ENCODE results near the gene ALKBH8.
"Not testable (repeated sequence)": the region's sequence is repeated elsewhere in the genome, so short reads cannot be mapped to it uniquely, and the experiment has no call there.

The ALKBH8 gene

DNA sequence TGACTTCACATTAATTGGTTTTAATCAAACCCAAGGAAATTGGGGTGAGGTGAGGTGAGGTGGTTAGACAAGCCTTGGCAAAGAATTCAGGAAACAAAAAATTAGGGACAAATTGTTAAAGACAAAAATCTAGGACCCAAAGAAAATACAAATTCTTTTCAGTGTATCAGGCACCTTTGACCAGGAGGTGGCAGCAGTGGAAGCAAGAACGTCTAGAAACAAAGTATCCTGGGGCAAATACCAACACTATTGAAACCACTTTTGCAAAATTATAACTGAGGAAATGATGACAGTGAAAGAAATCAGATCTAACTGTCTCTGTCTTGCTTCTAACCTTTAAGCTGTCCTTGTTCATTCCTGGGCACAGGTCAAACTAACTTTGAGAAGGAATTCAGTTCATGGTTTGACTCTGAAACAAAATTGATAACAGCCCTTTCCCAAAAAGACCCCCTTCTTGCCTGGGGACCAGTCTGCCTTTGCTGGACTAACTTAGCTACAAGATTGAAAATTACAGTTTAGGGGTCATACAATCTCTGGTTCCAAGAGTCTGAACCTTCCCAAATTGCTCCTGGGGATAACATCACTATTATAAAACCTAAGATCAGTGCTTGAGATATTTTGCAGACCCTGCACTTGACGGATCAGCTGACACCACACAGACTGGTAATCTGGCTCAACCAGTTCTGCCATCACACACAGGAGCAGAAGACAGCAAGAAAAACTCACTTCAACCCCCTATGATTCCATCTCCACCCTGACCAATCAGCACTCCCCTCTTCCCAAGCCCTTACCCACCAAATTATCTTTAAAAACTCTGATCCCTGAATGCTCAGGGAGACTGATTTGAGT is 11.2 kb upstream of the ALKBH8 start:
- DNase-seq (ENCODE audit: low read depth in 2 of 2) = not testable (repeated sequence)

DNA sequence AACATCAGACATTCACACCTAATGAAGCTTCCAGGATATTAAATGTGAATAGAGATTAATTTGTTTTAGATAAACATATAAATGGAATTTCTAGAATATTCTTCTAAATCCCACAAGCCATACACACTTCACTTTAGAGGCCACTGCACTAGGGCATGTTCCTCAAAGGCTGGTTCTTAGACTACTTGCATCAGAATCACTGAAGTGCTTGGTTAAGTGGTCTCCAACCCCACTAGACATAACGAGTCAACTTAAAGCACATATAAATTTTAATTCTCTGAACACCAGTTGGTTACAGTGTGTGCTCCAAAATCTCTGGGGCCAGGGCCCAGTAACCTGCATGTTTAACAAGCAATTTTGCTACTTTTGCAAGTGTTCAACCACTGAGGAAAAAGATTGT is 7.9 kb upstream of the ALKBH8 start:
- no peak for DNase-seq (ENCODE audit: low read depth in 2 of 2)

DNA sequence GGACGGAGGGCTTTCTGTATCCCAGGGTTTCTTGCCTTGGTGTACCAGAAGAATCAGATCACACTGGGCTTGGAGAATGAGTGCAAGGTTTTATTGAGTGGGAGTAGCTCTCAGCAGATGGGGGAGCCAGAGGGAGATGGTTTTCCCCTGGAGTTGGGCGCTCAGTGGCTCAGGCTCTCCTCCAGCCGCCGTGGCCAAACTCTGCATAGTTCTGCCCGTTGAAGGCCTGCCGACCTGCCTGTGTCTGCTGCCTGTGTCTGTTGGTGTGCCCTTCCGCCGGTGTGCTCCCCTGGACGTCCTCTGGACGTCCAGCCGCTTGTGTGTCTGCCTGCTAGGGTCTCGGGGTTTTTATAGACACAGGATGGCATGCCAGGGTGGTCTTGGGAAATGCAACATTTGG is 4.5 kb upstream of the ALKBH8 start:
- no peak for DNase-seq (ENCODE audit: low read depth in 2 of 2)

DNA sequence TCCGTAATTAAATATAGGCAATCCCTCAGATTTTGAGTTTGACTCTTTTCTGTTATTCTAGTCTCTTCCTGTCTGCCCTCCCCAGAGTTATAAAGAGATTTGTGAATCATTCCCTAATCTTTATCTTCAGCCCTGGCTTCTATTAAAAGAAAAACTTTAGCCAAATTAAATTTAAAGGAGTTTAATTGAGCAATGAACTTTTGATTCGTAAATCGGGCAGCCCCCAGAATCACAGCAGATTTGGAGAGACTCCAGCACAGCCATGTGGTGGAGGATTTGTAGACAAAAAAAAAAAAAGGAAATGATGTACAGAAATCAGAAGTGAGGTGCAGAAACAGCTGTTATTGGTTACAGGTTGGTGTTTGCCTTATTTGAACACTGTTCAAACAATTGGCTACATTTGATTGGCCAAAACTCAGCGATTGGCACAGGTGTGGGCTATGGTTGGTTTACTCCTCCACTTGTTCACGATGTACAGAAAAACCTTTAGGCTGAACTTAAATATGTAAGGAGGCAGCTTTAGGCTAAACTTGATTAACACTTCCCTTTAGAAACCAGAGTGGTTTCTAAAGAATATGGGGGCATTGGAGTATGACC is 2.3 kb upstream of the ALKBH8 start:
- no peak for DNase-seq (ENCODE audit: low read depth in 2 of 2)

DNA sequence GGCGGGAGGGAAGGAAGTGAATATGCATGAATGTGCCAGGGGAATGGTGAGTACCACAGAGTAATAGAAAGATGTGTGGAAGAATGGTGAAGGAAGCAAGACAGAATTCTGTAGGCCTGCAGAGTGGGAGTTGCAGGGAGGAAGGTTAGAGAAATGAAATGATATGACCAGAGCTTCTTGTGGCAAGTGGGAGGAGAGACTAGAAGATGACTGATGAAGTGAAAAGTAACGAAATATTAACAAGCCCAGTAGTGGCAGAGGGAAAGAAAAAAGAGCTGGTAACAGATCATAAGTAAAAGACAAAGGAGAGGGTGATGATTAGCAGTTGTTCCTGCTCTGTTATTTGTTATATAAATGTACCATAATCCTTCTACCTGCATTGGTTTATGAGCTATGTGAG is 1.0 kb upstream of the ALKBH8 start:
- DNase-seq (ENCODE audit: low read depth in 2 of 2) = no peak

DNA sequence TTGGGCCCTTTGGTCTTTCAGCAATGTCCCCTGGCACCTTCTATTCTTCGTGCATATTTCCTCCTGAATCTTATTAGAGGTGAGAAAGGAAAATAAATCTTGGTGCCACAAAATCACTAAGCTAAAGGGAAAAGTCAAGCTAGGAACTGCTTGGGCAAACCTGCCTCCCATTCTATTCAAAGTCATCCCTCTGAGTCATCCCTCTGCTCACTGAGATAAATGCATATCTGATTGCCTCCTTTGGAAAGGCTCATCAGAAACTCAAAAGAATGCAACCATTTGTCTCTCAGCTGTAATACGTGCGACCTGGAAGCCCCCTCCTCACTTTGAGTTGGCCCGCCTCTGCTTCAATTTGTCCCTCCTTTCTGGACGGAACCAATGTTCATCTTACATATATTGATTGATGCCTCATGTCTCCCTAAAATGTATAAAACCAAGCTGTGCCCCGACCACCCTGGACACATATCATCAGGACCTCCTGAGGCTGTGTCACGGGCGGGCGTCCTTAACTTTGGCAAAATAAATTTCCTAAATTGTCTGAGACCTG is 493 bp upstream of the ALKBH8 start:
- not testable (repeated sequence) for DNase-seq (ENCODE audit: low read depth in 2 of 2)

DNA sequence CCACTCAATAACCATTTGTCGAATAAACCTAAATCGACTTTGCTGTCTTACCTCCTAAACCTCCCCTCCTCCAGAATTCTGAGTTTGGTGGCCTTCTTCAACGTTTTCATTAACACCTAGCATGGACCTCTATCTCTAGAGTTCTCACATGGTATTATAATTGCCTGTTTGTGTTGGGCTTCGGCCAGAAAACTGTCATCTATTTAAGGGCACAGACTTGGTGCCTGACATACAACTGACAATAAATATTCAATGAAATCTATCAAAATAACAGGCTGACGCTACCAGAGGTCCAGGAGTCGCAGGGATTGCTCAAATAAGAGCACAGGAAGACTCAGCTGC is 687 bp downstream of the ALKBH8 start:
- DNase-seq (ENCODE audit: low read depth in 2 of 2) = no peak

DNA sequence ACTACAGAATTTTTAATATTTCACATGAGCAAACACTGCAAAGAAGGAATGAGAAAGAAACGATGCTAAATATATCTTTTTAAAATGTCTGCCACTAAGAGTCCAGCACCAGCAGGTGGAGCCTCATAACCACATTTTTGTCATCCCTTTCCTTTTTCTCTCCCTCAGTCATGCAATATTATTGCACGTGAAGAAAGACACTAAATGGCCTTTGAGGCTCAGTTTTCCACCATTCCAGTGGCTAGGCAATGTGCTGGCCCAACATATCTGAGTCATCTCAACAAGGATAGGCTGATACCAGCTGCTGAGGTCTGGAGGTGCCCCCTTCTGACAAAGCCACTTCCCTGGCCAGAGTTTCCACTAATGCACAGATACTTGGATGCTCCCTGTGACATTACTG is 1.8 kb downstream of the ALKBH8 start:
- DNase-seq (ENCODE audit: low read depth in 2 of 2) = no peak

DNA sequence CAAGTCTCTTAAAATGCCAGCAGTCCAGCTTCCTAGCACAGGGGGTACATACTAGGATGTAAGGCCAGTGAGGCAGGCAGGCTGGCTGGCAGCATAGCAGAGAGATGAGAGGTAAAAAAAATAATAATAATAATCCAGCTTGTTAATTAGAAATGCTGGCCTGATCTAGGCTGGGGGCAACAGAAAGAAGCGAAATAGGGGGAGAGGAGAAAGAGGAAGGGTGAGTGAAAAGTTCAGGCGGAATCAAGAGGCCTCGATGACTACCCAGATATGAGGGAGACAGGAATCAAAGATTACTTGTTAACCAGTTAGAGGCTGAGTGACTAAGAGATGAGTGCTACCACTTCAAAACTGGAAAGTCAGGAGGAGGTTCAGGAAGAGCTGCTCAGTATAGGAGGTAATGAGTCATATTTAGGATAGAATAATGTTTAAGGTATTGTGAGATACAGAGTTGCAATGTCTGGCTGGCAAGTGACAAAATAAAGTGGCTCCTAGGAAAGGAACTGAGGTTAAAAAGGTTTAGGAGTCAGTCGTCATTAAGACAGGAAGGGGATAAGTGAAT is 2.8 kb downstream of the ALKBH8 start:
- no peak for DNase-seq (ENCODE audit: low read depth in 2 of 2)

DNA sequence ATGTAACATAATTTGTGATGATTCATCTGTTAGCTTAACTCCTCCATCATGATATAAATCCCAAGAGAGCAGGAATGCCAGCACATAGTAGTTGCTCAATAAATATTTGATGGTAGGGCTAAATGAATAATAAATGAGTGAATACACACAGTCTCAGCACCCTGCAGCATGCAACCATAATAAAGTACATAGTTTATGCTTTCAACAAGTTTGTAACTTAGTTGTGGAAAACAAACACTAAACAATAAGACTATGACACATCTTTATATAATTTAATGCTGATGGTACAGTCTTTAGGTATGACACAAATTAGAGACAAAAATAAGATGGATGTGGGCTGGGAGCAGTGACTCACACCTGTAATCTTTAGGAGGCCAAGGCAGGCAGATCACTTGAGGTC is 3.8 kb downstream of the ALKBH8 start:
- DNase-seq (ENCODE audit: low read depth in 2 of 2) = no peak

DNA sequence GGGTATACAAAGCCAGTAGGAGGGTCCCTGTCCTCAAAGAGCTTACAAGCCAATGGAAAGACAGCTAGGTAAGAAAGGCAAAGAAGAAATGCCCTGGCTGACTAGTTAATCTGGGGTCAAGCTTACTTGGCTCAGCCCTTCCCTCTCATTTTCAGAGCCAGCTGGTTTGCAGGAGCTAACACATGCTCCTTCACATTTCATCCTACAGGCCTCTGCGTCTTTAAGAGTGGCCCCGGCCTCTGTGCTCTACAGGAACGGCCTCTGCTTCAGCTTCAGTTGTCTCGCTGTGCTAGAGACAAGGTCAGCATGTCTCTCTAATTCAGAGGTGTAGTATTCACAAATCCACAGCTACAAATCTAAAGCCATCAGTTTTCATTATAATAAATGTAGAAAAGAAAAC is 15.2 kb downstream of the ALKBH8 start:
- DNase-seq (ENCODE audit: low read depth in 2 of 2) = no peak

DNA sequence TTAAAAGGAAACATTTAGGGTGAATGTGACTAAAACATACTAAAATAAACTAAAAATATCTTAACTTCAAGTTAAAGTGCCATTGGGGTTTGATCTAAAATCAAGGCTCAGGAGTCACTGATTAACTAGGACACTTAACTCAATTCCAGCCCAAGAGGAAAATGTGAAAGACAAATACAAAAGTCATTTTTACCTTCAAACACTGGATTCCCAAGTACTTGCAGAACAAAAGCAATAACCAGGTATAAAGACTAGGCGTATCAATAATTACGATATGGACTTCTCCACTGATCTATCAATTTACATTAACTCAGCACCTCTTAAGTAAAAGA is 15.6 kb downstream of the ALKBH8 start:
- no peak for DNase-seq (ENCODE audit: low read depth in 2 of 2)

DNA sequence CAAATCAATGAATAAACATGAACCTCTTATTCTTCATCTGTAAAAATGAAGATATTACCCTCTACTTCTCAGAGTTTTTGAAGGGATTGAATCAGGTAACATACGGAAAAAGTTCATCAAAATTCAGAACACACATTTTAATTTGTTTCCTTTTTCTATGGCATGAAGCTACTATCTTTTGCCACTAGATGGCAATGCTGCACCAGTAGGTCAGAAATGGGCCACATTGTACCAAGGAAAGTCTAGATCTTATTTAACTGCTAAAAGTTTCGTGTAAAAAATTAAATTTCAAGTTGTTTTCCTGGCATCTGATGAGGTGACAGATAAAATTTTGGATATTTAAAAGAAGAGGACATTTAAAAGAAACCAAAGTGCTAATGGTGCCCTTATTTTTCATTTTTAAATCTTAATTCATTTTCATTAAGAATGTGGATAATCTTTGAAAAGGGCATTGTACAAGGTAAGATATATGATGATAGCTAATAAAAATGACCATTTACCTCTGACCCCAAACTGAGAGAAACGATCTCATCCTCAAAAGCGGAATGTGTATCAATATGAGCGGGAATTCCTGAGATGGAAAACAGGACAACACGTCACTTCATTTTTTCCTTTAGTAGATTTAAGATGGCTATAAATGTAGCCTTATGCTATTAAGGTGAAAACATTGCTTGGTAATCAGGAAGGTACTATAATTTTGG is 16.1 kb downstream of the ALKBH8 start:
- no peak for DNase-seq (ENCODE audit: low read depth in 2 of 2)

DNA sequence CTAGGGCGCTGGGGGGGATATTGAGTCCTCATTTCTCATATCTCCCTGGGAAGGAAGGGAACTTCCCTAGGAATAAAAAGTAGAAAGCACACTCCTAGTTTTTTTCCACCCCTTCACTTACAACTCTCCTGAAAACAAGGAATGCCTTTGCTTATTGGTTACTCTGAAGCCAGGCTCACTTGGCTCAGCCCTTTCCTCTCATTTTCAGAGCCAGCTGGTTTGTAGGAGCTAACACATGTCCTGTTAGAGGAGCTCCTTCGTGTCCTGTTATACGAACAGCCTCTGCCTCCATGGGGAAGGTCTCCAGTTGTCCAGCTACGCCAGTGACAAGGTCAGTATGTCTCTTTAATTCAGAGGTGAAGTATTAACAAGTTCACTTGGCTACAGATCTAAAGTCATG is 17.6 kb downstream of the ALKBH8 start:
- DNase-seq (ENCODE audit: low read depth in 2 of 2) = no peak

DNA sequence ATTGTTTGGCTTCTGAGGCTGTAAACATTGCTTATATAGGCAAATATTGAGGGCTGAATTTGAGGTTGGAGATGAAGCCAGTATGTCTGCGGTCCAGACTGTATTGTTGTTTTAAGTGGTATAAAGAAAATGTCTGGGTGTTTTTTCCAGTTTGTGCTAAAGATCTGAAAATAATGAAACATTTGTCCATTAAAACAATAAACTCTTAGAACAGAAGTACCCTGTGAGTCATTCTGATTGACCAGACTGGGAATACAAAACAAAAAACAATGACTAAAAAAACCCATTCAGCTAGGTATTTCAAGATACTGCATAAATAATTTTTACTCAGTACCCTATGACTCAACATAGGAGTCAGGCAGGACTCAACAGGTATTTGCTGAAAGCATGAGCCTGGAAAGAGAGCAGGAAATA is 20.4 kb downstream of the ALKBH8 start:
- no peak for DNase-seq (ENCODE audit: low read depth in 2 of 2)

DNA sequence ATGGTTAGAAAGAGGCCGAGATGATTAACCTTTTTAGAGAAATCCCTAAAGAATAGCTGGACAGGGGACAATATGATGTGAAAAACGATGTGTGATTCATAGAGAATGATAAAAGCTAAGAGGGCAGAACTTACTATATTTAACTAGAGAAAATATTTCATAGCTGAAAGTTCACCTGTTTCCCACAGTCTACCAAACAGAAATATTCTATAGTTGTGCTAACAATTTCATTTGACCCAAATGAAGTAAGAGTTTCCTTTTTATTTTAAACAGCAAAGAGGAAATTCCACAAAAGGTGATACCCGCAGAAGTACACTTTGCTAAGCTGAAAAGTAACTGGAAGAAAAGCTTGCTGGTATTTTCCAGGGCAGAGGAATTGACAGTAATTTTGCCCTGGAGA is 26.7 kb downstream of the ALKBH8 start:
- DNase-seq (ENCODE audit: low read depth in 2 of 2) = no peak

DNA sequence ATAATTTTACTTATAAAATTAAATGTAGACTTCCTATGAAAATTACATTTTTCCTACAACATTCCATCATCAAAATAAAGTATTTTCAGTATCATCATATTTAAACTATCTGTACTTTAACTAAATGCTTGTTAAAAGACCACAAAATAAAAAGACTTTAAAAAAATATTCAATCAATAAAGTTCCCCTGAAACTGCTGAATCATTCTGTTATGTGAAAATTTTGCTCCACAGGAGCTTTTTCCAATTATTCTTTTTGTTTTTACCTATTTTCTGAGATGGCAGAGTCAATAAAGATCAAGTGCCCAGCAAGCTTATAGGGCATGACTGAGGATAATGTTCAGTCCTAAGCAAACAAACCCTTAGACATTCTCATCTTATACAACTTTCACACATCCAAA is 27.3 kb downstream of the ALKBH8 start:
- no peak for DNase-seq (ENCODE audit: low read depth in 2 of 2)

DNA sequence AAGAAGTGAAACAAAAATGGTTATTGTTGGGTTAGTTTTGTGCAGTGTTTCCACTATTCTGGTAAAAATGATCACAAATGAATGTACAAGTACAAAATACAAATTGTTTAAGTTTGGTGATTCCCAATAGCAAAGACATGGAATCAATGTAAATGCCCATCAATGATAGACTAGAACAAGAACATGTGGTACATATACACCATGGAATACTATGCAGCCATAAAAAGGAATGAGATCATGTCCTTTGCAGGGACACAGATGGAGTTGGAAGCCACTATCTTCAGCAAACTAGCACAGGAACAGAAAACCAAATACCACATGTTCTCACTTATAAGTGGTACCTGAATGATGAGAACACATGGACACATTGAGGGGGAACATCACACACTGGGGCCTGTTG is 28.4 kb downstream of the ALKBH8 start:
- not testable (repeated sequence) for DNase-seq (ENCODE audit: low read depth in 2 of 2)

DNA sequence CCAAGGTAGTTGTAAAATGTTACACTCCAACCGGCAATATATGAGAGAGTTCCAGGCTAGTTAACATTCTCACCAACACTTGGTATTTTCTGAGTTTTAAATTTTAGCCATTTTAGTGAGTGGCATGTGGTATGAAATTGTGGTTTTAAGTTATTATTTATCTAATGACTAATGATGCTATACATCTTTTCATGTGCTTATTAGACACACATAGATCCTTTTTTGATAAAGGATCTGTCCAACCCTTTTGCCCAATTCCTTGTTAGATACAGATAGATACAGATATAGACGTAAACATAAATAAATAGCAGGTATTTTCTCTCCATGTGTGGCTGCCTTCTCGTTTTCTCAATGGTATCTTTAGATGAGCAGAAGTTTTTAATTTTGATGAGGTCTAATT is 39.3 kb downstream of the ALKBH8 start:
- no peak for DNase-seq (ENCODE audit: low read depth in 2 of 2)

DNA sequence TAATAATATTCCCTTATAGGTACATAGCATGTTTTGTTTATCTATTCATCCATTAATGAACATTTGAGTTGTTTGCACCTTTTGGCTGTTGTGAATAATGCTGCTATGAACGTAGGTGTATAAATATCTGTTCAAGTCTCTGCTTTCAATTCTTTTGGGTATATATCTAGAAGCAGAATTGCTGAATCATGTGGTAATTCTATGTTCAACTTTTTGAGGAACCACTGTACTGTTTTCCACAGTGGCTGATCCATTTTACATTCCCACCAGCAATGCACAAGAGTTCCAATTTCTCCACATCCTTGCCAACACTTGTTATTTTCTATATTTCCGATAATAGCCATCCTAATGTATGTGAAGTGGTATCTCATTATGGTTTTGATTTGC is 56.7 kb downstream of the ALKBH8 start:
- DNase-seq (ENCODE audit: low read depth in 2 of 2) = no peak

DNA sequence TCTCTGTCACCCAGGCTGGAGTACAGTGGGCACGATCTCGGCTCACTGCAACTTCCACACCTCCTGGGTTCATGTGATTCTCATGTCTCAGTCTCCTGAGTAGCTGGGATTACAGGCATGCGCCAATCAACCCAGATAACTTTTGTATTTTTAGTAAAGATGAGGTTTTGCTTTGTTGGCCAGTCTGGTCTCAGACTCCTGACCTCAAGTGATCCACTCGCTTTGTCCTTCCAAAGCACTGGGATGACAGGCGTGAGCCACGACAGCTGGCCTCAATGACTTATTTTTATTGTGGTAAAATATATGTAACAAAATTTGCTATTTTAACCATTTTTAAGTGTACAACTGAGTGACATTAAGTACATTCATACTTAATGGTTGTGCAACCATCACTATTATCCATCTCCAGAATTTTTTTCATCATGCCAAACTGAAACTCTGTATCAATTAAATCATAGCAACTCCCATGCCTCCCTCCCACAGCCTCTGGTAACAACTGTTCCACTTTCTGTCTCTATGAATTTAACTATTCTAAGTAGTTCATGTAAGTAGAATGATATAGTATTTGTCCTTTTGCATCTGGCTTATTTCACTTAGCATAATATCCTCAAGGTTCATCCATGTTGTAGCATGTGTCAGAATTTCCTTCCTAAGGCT is 57.2 kb downstream of the ALKBH8 start:
- DNase-seq (ENCODE audit: low read depth in 2 of 2) = no peak

DNA sequence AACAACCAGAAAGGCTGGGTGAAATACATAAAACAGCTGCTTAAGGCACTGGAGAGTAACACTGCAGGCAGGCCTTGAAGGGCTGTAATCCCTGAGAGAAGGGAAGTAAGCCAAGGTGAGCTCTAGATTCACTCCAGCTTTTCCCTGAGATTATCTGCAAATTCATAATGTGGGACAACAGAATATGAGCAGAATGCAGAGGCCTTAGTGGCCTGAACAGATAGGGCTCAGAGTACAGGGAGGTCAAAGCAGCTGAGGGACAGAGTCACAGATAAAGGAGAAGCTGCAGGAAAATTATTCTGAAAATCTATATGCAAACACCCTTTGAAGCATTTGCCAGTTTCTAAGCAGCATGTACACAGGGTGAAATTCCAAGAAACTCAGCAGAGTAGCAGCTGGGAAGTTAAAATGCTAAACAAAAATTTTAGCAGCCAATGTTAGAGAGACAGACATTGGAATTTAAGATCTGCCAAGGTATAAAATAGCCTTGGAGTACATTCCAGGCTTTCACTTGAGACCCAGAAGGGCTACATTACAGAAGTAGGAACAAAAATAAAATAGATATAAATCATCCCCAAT is 59.8 kb downstream of the ALKBH8 start:
- no peak for DNase-seq (ENCODE audit: low read depth in 2 of 2)

Data from stimulated activated CD8-positive, alpha-beta memory T cell treated with anti-CD3 and anti-CD28 coated beads, Interleukin-2, amount 100 ng/mL, for 48 hours (primary cell).